ENCODE data around the gene CEND1.

DNA sequence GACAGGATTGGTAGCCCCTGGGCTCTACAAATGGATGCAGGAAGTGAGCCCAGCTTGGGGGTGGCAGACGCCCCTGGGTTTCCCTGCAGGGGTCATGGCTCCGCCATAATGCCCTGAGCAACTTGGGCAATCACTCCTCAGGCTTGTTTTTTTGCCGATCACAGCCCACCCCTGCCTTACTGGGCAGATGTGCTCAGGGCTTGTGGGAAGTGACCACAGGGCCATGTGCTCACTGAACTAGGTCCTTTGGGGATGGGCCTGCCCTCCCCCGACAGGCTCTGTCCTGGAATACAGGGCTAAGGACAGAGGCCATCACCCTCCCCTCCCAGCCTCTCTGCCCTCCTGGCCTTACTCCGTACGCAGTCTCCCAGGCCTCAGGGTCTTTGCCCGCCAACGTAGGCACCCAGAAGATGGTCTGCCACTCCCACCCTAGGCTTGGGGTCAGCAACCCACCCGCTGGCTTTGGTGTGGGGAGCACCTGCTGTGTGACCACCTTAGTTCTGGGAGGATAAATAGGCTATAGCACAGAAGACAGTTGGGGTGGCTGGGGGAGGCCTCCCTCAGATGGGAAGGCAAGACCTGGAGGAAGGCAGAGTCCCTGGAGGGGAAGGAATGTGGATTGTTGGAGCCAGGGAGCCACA, 23.7 kb upstream of the CEND1 start:
- no peak for TF ChIP-seq CTCF (IDR thresholded peaks at IDR 0.05)
- TF ChIP-seq POLR2A (IDR thresholded peaks at IDR 0.05) = no peak
- no peak for TF ChIP-seq POLR2AphosphoS5 (IDR thresholded peaks at IDR 0.05)
- no peak for TF ChIP-seq EP300 (IDR thresholded peaks at IDR 0.05)

Measured in stomach (tissue), 4 donors.